GM18868 (cell line): ENCODE measurements around the gene DUSP22.
"Not testable (repeated sequence)": the region's sequence is repeated elsewhere in the genome, so short reads cannot be mapped to it uniquely, and the experiment has no call there.

ENCODE experiments used
- ATAC-seq: cut with Tn5 transposase; IDR thresholded peaks from one replicate; pipeline ENCODE4 v1.9.1; 2021; ENCODE audit warnings: mild to moderate bottlenecking, moderate library complexity; ENCODE audit not compliant: unreplicated experiment

Gene DUSP22

DNA sequence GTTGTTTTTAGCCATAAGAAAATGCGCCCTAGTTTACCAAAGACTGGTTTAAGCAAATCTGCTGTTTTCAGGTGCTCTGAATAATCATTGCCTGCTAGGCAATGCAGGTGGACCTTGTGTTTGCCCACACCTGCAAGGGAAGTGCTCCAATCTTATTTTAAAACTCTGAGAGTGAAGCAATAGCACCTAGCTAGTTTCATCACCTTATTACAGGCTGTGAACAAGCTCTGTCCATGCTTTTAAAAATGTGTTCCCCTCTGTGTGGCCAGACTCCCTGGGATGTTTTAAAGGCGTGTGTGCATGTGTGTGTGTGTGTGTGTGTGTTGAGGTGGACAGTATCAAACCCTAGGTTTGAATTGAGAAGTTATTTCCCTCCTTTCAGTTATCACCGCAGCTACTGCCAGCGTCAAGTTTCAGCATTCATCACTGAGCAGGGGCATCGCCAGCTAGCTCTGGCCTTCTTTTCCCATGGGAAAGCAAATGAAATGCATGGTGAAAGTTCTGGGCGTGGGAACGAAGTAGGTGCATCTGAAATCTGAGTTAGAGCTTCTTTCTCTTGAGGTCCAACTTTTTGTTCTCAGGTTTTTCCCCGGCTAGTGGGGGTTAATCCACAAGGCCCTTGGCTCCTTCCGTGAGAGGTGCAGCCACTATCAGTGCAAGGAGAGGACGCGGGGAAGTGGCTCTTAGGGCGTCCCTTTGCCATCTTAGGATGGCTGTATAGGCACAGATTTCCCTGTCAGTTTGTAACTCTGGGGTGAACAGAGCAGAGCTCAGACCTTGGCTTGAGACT lies 30.8 kb downstream of the DUSP22 start:
- no peak for ATAC-seq

DNA sequence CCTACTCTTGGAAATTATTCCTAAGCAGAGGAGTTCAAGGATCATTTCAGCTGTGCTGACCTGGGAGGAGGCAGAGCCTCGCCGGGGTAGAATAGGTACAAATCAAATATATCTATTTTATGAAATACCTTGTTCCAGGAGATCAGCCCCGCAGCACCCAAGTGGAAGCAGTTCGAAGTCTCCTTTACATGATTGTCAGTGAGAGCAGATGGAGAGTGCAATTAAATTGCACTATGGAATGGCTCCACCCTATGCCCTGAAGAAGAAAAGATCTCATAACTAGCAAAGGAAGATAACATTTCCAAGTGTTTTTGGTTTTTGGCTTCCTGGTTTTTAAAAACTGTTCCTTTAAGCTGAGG lies 31.4 kb downstream of the DUSP22 start:
- no peak for ATAC-seq

DNA sequence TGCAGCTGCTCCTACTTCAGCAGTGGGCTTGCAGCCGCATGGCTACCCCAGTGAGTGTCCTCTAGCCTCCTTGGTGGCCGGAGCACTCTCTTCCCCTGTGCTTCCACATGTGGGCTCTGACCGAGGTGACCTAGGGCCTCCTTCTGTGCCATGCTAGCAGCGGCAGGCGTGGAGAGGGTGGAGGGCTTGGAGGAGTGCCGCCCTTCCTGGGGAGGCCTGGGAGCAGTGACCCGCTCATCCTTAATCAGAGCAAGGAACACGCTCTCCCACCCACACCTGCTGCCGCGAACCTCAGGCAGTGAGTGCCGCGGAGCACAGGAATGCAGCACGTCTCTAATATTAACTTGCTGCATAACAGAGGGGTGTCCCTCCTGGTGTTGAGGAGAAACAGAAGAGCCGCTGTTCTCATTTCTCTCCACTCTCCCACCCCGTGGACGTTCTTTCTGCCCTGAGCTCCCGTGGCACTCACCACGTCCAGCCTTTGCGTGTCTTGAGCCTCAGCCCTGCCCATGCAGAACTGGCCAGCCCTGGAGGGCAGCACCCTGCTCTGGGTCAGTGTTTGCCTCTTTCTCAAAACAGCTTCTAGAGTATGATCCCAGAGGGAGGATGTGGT lies 31.9 kb downstream of the DUSP22 start:
- no peak for ATAC-seq

GRCh38 chr6:324729-325125 lies 32.4 kb downstream of the DUSP22 start:
- no peak for ATAC-seq

DNA sequence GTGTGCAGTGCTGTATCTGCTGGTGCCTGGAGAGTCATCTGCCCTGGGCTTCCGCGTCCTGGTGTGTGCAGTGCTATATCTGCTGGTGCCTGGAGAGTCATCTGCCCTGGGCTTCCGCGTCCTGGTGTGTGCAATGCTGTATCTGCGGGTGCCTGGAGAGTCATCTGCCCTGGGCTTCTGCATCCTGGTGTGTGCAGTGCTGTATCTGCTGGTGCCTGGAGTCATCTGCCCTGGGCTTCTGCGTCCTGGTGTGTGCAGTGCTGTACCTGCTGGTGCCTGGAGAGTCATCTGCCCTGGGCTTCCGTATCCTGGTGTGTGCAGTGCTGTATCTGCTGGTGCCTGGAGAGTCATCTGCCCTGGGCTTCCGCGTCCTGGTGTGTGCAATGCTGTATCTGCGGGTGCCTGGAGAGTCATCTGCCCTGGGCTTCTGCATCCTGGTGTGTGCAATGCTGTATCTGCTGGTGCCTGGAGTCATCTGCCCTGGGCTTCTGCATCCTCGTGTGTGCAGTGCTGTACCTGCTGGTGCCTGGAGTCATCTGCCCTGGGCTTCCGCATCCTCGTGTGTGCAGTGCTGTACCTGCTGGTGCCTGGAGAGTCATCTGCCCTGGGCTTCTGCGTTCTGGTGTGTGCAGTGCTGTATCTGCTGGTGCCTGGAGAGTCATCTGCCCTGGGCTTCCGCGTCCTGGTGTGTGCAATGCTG lies 33.0 kb downstream of the DUSP22 start:
- ATAC-seq: not testable (repeated sequence)

DNA sequence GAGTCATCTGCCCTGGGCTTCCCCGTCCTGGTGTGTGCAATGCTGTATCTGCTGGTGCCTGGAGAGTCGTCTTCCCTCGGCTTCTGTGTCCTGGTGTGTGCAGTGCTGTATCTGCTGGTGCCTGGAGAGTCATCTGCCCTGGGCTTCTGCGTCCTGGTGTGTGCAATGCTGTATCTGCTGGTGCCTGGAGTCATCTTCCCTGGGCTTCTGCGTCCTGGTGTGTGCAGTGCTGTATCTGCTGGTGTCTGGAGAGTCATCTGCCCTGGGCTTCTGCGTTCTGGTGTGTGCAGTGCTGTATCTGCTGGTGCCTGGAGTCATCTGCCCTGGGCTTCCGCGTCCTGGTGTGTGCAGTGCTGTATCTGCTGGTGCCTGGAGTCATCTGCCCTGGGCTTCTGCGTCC lies 33.8 kb downstream of the DUSP22 start:
- ATAC-seq: not testable (repeated sequence)

- no peak for ATAC-seq
Observed at GRCh38 chr6:326896-327537, 34.7 kb downstream of the DUSP22 start.

- ATAC-seq: no peak
Observed at GRCh38 chr6:327538-328116, 35.3 kb downstream of the DUSP22 start.

GRCh38 chr6:328136-328670 lies 35.9 kb downstream of the DUSP22 start:
- ATAC-seq: peak; percentile 81

GRCh38 chr6:328924-329323 lies 36.6 kb downstream of the DUSP22 start:
- ATAC-seq: no peak

DNA sequence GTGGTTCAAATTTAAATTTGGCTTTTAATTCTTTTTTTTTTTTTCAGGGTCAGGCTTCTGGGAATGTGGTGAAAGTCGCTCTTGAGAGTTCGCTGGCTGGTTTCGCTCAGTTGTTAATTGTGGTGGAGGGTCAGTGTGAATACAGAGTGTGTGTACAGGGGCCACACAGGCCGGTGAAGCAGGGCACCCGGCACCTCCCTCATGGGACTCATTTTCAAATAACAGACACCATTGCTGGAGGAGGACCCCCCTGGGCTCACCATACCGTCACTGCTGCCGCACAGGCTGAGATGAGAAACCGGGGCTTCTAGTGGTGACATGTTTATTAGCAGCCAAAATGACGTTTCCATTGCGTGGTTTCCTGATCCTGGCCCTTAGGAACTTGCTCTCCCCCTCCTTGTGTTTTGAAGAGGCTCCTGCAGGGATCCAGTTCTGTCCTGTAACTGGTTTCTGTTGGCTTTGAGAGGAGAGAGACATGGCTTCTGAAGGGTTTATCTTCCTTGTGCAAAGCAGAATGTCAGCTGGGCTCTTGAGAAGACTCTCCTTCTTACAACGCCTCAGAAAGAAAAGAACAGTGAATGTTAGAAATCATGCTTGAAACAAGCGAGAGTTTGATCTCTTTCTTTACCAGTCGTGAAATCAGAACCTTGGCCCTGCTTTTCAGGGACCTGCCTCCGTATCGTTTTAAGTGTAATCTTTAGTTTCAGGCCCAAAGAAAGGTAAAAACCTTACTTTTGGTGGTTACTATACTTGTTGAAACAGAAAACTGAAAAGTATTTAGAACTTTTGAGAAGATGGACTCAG lies 37.8 kb downstream of the DUSP22 start:
- ATAC-seq: no peak

GRCh38 chr6:330948-331347 lies 38.7 kb downstream of the DUSP22 start:
- ATAC-seq: no peak

DNA sequence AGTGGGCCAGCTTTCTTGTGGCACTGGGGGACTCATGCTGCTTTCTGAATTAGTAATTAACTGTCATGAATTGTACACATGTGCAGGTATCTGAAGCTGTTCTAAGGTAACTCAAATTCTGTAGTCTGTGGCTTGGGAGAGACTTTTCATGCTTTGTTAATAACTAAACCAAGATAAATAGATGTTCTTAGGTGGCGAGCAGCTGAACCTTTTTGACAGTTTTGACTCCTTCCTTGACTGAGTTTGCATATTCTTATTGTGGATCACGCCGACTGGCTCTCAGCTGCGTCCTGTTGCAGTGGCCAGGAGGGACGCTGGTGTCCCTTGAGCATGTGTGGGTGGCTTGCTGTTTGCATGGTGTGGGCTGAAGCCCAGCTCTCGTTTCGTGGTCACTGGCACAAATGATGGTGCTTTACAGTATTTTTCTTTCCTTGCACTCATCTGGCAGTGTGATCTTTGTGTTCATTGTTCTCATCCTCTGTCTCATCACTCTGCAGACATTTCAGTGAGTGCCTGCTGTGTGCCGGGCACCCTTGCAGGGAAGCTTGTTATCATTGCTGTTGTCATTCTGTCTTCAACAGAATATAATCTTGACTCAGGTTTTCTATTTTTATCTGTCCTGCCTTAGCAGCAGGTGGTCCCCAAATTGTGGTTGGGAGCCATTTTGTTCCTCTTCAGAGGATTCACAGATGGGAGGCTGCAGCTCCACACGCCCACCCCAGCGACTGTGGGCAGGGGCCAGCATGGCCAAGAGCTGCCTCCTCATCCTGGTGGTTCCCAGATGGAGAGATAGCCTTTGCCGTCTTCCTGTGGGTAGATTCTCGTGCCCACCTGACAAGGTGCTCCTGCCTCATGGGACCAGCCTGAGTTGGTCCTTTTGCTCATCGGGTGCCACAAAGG lies 39.6 kb downstream of the DUSP22 start:
- ATAC-seq: peak; percentile 27

- ATAC-seq: no peak
Observed at GRCh38 chr6:332671-333070, 40.4 kb downstream of the DUSP22 start.

- ATAC-seq: no peak
Observed at GRCh38 chr6:333379-334002, 41.2 kb downstream of the DUSP22 start.

GRCh38 chr6:334536-335510 lies 42.5 kb downstream of the DUSP22 start:
- ATAC-seq: no peak

GRCh38 chr6:335572-335971 lies 43.3 kb downstream of the DUSP22 start:
- no peak for ATAC-seq
